RCC 7860 (cell line): ENCODE data around the gene ADAMTS20.
"Not testable (repeated sequence)": the region's sequence is repeated elsewhere in the genome, so short reads cannot be mapped to it uniquely, and the experiment has no call there.

Experiments used
- DNase-seq: peaks from one replicate; pipeline ENCODE4 v3.0.0-alpha.2; 2015; ENCODE audit warnings: low spot score
- FAIRE-seq: peaks from 2 replicates; lab custom pipeline; 2012; peaks lifted over from hg19 to GRCh38; lab: Jason Lieb, UNC

Gene ADAMTS20

DNA sequence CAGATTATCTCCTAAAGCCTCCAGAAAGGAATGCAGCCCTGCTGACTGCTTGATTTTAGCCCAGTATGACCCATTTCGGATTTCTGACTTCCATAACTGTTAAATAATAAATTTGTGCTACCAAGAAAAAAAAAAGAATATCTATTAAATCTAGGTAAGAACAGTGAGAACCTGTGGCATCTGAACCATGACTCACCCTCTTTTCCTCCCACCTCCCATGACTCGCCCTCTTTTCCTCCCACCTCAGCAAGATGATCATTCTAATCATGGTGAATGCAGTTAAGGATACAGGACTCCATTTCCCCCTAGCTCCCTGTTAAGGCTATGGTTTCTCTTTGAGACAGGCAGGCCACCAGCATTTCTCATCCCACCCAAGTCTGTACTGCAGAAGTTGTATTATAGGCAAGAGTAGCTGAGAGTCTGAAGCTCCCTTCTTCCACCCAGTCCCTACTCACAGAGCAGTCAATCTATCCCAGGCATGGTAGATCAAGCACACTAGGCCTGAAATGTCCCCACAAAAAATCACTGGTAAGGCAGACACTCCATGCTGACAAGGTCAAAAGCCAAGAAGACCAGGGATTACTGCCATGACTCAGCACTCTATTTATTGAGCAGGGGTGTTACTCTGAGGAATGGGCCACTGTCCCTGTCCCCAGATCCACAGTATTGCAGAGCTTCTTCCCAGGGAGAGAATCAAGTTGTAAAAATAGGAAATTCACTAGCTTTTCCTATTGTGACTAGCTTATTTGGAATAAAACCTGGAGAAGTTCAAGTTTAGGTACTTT lies 188.9 kb downstream of the ADAMTS20 start:
- FAIRE-seq, result peak; percentile 11
- DNase-seq, result no peak

DNA sequence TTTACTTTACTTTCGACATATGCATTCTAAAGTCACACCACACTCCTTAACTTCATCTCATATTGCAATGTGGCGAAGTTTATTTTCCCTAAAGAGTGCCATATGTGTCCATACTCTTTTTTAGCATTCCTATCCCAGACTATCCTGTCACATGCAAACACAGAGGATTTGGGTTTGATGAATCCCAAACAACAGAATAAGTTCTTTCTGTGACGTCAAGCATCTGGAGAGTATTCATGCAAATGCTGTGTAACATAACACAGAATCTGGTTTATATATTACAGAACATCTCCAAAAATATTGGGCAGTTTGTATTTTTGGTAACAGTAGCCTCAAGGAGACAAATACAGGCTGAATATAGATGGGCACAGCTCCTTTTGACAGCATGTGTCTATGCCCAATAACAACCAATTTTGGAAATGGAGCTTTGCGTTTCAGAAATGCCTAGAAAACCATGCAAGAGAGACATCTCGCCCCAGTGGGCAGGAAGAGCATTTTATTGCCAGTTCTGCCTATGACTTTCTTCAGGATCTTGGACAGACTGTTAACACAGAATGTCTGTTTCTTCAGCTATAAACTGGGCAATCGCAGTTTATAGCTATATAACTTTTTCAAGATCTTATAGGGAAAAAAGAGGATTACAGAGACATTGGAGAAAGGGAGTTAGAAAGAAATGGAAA lies 190.8 kb downstream of the ADAMTS20 start:
- FAIRE-seq (no peak), DNase-seq (no peak)

DNA sequence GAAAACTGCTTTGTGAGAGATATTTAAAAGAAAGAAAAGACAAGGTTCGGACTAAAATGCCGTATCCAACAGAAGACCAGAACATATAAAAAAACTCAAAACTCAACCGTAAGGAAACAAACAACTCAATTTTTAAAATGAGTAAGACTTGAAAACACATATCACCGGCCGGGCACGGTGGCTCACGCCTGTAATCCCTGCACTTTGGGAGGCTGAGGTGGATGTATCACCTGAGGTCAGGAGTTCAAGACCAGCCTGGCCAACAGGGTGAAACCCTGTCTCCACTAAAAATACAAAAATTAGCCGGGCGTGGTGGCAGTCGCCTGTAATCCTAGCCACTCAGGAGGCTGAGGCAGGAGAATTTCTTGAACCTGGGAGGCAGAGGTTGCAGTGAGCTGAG lies 192.0 kb downstream of the ADAMTS20 start:
- not testable (repeated sequence) for FAIRE-seq, DNase-seq

DNA sequence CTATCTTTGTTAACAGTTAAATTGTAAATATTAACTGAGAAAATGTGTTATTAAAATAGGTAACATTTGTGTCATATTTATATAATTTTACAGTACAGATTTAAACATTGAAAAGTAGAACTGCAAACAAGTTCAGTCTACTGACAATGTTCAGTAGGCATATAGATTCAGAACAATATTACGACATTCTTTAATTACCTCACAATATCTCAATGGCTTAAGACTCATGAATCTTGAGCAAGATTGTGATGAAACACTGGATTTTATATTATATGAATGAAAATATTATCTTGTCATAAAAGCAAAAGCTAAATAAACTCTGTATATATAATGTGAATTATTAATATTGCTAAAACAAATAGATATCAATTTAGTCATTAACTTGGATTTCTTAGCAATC lies 194.9 kb downstream of the ADAMTS20 start:
- FAIRE-seq, result no peak
- no peak for DNase-seq

DNA sequence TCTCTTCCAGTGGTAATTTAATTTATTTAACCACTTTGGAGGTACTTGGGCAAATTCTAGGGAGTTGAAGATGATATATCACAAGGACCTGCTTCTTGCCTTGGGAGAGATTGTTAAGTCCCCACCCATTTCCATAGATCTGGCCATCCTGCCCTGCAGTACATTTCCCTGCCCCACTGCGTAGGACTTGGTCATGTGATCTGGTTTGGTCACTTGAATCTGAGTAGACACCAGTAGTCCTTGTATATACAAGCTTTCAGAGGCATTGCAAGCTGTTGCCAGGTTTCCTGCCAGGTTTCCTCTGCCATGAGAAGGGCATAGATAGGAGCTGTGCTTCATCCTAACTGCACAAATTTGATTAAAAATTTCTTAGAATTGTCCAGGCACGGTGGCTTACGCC lies 200.0 kb downstream of the ADAMTS20 start:
- FAIRE-seq (no peak), DNase-seq (no peak)

DNA sequence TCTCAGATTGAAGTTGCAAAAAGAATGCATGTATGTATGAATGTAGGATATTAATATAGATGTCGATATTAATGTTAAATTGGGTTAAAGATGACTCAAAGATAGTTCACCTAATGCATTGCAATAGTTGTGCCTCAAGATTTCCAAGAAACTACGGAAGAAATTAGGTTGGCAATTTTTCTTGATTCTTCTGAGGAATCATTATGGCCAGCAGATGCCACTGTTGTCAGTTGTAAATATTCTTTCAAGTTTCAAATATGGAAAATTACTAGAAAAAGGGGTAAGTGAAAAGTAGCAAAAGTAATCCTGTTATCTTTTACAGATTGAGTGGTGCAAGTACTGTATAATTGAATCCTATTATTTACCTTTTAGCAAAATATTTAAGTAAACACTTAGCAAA lies 202.1 kb downstream of the ADAMTS20 start:
- FAIRE-seq (peak; percentile 24), DNase-seq (no peak)

DNA sequence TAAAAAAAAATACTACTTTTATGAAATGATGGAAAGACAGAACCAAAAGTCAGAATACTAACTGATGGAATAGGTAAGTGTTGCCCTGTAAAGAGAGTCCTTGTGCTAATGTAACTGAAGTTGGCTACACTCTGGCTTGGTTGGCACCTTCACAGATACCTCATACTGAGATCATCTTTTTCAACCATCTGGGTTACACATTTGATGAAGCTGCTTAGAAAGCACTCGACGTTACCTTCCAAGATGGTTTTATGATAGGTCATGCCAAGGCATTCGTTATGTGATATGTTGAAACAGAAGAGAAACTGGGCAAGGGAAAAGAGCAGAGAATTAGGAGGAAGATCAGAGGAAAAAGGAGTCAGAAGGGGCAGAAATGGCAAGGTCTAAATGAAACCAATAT lies 203.8 kb downstream of the ADAMTS20 start:
- DNase-seq, result no peak
- FAIRE-seq, result no peak

DNA sequence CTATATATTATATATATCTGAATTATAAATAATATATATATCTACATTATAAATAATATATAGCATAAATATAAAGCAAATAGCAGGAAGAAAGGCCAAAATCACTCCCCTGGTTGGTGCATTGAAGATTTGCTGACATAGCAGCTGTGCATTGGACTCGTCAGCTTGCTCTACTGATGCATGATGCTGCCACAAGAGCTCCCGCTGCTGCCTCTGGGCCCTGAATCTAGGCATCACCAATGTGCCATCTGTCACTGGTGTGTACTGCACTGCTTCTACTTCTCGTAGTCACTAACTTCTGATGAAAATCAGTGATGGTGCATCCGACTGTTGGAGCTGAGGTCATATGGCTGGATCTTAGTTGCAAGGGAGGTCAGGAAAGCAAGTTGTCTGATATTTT lies 205.0 kb downstream of the ADAMTS20 start:
- DNase-seq (no peak), FAIRE-seq (no peak)

DNA sequence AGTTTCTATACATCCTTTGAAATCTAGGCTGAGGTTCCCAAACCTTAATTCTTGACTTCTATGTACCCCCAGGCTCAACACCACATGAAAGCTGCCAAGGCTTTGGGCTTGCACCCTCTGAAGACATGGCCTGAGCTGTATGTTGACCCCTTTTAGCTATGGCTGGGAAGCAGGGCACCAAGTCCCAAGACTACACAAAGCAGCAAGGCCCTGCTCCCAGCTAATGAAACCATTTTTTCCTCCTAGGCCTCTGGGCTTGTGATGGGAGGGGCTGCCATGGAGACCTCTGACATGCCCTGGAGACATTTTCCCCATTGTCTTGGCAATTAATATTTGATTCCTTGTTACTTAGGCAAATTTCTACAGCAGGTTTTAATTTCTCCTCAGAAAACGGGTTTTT lies 207.0 kb downstream of the ADAMTS20 start:
- no peak for FAIRE-seq
- DNase-seq, result no peak

DNA sequence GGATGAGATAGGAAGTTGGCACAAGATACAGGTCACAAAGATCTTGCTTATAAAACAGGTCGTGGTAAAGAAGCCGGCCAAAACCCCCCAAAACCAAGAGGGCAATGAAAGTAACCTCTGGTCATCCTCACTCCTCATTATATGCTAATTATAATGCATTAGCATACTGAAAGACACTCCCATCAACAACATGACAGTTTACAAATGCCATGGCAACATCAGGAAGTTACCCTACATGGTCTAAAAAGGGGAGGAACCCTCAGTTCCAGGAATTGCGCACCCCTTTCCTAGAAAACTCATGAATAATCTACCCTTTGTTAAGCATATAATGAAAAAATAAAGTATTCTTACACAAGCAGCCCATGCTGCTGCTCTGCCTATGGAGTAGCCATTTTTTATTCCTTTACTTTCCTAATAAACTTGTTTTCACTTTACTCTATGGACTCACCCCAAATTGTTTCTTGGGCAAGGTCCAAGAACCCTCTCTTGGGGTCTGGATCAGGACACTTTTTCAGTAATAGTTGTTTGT lies 210.2 kb downstream of the ADAMTS20 start:
- not testable (repeated sequence) for FAIRE-seq, DNase-seq

DNA sequence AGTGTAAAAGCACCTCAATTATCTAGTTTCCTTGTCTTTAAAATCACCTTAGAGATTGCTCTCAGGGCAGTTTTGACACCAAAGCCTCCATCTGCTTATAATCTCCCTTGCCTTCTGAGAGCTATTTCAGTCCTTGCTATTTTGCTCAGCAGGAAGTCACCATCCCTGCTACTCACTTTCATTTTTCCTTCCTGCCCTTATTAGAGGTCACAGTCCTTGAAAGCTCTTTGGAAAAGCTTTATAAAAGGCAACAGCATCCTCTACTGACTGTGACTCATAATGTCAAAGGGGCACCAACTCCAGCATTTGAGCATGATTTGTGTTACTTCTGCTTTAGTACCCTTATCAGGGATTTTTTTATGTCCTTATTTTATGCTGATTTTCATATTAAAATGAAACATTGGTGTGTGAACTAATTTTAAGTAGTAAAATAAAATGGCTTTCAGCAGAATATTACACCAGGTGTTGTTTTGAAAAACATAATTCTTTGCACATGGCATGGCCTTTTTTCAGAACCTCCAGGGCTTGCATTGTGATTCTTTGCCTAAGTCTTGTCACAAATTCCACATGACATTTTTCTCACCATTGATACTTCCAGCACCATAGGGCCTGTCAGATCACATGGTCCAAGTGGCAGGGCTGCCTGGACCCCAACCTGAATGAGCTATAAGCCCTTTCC lies 213.0 kb downstream of the ADAMTS20 start:
- peak; percentile 72 for DNase-seq
- FAIRE-seq, result peak; percentile 84

DNA sequence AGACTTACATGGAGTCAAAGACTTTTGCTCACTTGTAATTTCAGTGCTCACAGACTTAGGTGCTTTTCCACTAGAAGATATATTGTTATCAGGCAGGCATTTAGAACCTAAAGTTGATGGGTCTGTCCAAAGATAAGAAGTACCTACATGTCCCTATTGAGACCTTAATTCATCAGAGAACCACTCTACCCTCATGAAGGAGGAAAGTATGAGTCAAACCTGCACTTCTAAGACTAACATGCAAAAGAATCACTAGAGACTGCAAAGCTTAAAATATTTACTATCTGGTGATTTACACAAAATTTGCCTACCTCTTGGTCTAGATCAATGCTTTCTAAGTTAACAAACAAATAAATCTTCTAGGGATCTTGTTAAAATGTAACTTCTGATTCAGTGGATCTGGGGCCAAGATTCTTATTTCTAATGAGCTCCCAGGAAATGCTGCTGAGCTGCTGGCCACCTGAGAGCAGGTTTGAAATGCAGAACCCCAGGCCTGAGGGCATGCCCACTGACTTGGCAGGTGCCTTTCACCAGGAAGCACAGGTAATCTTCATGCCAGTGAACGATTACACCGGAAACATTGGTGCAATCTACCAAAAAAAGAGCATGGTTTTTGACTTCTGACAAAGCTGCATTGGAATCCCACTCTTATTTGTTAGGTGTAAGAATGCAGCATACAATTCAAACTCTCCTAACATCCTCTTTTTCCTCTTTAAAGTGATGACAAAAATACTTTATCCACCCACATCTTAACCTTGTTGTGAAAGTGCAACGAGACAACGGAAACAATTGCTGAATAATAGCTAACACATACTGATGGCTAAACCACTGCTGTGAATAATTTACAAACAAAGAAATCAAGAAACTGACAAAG lies 214.2 kb downstream of the ADAMTS20 start:
- FAIRE-seq (no peak), DNase-seq (no peak)

DNA sequence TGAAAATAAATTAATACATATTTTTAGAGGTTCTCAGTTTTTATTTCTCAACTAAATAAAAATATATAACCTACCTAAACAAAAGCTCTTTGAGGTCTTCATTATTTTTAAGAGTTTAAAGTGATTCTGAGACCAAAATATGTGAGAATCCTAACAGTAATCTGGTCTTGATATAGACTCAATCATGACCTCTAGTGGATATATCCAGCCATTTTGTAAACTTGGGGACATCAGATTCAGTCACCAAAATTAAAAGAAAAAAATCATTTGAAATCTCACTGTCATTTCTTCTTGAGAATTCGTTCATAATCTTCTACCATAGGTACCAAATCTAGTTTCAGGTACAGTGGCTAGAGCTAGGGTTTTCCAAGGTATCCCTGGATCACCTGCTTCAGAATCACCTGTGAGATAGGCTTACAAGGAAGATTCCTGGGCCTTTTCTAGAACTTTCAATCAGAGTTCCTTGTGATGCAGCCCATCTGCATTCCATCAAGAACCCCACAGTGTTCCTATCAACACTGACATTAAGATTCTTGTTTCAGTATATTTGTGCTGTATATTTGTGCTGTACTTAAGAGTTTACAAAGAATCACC lies 214.9 kb downstream of the ADAMTS20 start:
- DNase-seq (peak; percentile 17), FAIRE-seq (peak; percentile 81)

DNA sequence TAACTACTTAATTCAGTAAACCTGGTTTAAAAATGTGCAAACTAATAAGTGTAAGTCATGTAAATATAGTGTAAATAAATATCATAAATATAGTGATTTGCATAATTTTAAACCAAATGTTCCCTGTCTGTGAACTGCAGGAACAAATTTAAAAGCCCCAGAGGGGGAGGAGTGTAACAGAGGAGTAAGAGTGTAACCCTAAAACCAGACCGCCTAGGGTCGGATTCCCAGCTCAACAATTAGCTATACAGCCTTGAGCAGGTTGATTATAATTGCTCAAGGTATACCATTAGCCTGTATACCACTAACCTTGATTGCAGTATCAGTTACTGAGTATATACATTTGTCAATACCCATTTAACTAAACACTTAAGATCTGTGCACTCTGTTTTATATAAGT lies 218.4 kb downstream of the ADAMTS20 start:
- no peak for DNase-seq
- FAIRE-seq, result no peak

DNA sequence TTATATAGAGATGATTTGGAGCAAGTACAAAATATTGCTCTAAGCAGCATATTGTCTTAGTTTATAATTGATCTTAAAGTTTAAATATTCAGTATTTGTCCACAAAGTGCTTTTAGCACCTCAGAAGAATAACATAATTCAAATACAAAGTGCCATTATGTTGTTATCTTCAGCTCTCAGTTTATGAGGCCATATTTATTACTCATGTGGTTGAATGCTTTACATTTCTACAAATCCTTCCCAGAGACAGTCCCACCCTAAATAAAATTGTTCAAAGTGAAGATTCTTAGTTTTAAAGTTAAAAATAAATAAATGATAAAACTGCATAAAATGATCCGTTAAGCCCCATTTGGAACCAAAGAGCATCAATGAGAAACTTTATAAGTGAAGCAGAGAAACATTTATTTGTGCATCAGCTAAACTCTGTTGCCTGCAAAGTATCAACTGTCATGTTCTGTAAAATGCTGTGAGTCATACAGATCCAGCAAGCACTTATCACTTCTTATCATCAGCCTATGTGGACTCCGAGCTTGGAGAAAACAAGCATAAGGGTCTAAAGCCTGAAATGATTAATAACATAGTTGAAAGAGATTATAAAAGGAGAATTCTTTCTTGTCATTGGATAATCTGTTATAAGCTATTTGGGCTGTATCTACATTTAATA lies 218.9 kb downstream of the ADAMTS20 start:
- no peak for DNase-seq
- FAIRE-seq, result no peak

DNA sequence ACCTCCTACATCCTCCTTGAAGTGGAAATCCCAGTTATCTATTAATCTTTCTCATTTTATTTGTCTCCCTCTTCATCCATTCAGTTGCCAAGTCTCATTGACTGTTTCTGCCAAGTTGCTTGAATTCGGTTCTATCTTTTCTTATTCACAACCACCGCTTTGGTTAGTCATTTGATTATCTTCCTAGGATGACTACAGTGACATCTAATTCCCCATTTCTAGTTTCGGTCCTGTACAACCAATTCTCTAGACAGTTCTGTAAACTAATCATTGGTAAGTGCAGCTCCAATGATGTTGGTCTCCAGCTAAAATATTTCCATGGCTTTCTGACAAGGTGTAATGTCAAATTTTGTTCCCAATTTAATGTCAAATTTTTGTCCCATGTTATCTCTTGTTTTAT lies 220.1 kb downstream of the ADAMTS20 start:
- FAIRE-seq, result no peak
- no peak for DNase-seq

DNA sequence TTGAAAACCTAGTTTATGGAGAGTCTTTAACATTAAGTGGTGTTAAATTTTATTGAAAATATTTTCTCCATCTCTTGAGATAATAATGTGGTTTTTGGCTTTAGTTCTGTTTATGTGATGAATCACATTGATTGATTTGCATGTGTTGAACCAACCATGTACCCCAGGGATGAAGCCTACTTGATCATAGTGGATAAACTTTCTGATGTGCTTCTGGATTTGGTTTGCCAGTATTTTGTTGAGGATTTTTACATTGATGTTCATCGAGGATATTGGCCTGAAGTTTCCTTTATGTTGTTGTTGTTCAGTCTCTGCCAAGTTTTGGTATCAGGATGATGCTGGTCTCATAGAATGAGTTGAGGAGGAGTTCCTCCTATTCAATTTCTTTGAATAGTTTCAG lies 222.6 kb downstream of the ADAMTS20 start:
- no peak for FAIRE-seq

DNA sequence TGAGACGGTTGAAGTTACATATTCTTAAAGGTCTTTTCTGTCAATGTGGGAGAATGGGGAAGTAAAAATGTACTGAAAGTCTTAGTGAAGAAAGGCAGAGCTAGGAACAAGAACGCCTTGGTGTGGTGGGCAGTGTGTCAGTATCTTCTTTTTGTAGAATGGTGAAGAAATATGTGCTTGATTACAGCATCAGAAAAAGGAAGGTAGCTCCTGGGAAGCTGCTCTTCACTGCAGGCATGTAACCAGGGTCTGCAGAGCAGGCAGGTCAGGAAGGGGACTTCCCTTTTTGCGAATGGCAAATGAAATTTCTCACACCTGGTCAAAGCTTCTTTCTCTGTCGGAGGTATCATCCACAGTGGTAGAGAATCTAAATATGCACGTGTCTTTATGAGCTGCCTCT lies 226.2 kb downstream of the ADAMTS20 start:
- no peak for DNase-seq
- FAIRE-seq, result no peak

More for the DNA sequence above, 222.6 kb downstream of the ADAMTS20 start:
- no peak for DNase-seq

DNA sequence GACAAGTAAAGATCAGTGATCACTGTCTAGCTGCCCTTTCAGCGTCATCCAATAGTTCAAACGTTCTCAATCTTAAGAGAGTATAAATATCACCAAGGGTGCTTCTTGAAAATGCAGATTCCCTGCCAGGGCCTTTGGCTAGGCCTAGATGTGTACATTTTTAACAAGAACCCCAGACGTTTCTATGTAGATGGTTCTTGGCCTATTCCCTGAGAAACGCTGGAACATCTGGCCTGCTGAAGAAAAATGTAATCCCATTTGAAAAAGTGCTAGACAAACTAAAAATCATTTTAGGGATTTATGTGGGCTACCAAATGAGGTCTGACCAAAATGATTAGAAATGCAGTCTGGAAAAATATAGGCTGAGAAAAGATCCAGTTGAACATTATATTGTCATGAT lies 231.7 kb downstream of the ADAMTS20 start:
- no peak for FAIRE-seq
- DNase-seq, result no peak

DNA sequence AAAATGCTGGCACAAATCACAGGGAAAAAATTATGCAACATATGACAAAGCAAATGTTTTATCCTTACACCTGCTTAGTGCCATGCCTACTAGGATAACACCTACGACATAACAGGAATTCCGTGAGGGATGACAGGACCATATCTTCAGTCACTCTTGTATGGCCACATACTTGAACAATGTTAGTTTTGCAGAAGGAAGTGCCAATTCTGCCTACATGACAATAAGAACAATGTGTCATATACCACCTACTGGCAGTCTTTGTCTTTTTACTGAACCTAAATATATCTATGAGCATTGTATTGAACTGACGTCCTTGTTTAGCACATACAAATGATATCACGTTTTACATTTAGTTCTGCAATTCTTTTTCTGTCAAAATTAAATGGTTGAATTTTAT lies 234.0 kb downstream of the ADAMTS20 start:
- DNase-seq, result no peak

More for the DNA sequence above, 234.0 kb downstream of the ADAMTS20 start:
- no peak for FAIRE-seq
